ENCODE measurements around the gene TMEM150A. TPM values are rescaled to one million over a fixed set of nuclear protein-coding genes. Genes with fewer than 3 reads are reported as not detected.

Gene TMEM150A
- total and polyA plus RNA-seq, 2 of the 13 experiments (the other 11 are each of a cell fraction or from before 2014, with no cell fraction given) = 30.1 to 70.4 TPM

- 0 out of 2 replicates have a peak, but pooled peaks have one; percentile 49 for TF ChIP-seq ZNF333 (CRISPR knock-in tag; IDR thresholded peaks at IDR 0.05; ENCODE audit: borderline replicate concordance)
- no peak for TF ChIP-seq RNF2 (conservative IDR thresholded peaks at IDR 0.05; ENCODE audit: low read depth)
- TF ChIP-seq ZNF569 (CRISPR knock-in tag; IDR thresholded peaks at IDR 0.05; ENCODE audit: borderline replicate concordance) = no peak
- no peak for TF ChIP-seq ZNF83 (CRISPR knock-in tag; IDR thresholded peaks at IDR 0.05; ENCODE audit: borderline replicate concordance)
- TF ChIP-seq POGZ (CRISPR knock-in tag; IDR thresholded peaks at IDR 0.05) = no peak
- no peak for TF ChIP-seq STAT5B (CRISPR knock-in tag; IDR thresholded peaks at IDR 0.05)
- TF ChIP-seq ZNF674 (CRISPR knock-in tag; IDR thresholded peaks at IDR 0.05; ENCODE audit: low read depth) = no peak
- no peak for TF ChIP-seq ZNF543 (CRISPR knock-in tag; IDR thresholded peaks at IDR 0.05)
- no peak for TF ChIP-seq MATR3 (CRISPR knock-in tag; IDR thresholded peaks at IDR 0.05)
- no peak for TF ChIP-seq TCF7 (IDR thresholded peaks at IDR 0.05; ENCODE audit: low read depth)
- no peak for TF ChIP-seq DDIT3 (CRISPR knock-in tag; IDR thresholded peaks at IDR 0.05)
- TF ChIP-seq, protein P1, sequence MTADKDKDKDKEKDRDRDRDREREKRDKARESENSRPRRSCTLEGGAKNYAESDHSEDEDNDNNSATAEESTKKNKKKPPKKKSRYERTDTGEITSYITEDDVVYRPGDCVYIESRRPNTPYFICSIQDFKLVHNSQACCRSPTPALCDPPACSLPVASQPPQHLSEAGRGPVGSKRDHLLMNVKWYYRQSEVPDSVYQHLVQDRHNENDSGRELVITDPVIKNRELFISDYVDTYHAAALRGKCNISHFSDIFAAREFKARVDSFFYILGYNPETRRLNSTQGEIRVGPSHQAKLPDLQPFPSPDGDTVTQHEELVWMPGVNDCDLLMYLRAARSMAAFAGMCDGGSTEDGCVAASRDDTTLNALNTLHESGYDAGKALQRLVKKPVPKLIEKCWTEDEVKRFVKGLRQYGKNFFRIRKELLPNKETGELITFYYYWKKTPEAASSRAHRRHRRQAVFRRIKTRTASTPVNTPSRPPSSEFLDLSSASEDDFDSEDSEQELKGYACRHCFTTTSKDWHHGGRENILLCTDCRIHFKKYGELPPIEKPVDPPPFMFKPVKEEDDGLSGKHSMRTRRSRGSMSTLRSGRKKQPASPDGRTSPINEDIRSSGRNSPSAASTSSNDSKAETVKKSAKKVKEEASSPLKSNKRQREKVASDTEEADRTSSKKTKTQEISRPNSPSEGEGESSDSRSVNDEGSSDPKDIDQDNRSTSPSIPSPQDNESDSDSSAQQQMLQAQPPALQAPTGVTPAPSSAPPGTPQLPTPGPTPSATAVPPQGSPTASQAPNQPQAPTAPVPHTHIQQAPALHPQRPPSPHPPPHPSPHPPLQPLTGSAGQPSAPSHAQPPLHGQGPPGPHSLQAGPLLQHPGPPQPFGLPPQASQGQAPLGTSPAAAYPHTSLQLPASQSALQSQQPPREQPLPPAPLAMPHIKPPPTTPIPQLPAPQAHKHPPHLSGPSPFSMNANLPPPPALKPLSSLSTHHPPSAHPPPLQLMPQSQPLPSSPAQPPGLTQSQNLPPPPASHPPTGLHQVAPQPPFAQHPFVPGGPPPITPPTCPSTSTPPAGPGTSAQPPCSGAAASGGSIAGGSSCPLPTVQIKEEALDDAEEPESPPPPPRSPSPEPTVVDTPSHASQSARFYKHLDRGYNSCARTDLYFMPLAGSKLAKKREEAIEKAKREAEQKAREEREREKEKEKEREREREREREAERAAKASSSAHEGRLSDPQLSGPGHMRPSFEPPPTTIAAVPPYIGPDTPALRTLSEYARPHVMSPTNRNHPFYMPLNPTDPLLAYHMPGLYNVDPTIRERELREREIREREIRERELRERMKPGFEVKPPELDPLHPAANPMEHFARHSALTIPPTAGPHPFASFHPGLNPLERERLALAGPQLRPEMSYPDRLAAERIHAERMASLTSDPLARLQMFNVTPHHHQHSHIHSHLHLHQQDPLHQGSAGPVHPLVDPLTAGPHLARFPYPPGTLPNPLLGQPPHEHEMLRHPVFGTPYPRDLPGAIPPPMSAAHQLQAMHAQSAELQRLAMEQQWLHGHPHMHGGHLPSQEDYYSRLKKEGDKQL (CRISPR knock-in tag; IDR thresholded peaks at IDR 0.05; ENCODE audit: low read depth) = no peak
- no peak for TF ChIP-seq SRF (IDR thresholded peaks at IDR 0.05; ENCODE audit: low read depth, low read length)
- TF ChIP-seq KIAA2018 (CRISPR knock-in tag; IDR thresholded peaks at IDR 0.05; ENCODE audit: borderline replicate concordance) = no peak
- TF ChIP-seq ATF7 (IDR thresholded peaks at IDR 0.05) = no peak
- TF ChIP-seq ATF7 (CRISPR knock-in tag; IDR thresholded peaks at IDR 0.05) = no peak
- no peak for TF ChIP-seq POLR2AphosphoS2 (IDR thresholded peaks at IDR 0.05; ENCODE audit: low read depth, low read length)
- TF ChIP-seq FOSL1 (CRISPR knock-in tag; IDR thresholded peaks at IDR 0.05; ENCODE audit: borderline replicate concordance) = no peak
- no peak for TF ChIP-seq FOXC1 (CRISPR knock-in tag; IDR thresholded peaks at IDR 0.05; ENCODE audit: borderline replicate concordance)
These were observed 9.5 kb downstream of the TMEM150A start (continued) for GRCh38 chr2:85593023-85593422.
